DND-41 (cell line): ENCODE data around the gene SRSF3.
"Not testable (repeated sequence)": the region's sequence is repeated elsewhere in the genome, so short reads cannot be mapped to it uniquely, and the experiment has no call there.

Experiments
- ATAC-seq: fragments of 200-7000 bp; cut with Tn5 transposase; 3 replicates; pipeline ENCODE4 v1.9.1; 2021; ENCODE audit warnings: low read depth; ENCODE audit not compliant: insufficient read depth
- DNase-seq: peaks from one replicate; pipeline ENCODE4 v3.0.0-alpha.2; 2020
- H2AFZ ChIP-seq: 2 replicates; pipeline ENCODE4 v1.6.0; 2012; ENCODE audit warnings: low read depth, low read length
- H3K27ac ChIP-seq: 2 replicates; pipeline ENCODE4 v1.5.1; 2012; ENCODE audit warnings: low read length, inconsistent platforms
- H3K27me3 ChIP-seq: fragments of 200-600 bp; sonication (generic); 2 replicates; pipeline ENCODE4 v1.6.0; 2012; ENCODE audit warnings: low read length, mild to moderate bottlenecking, inconsistent platforms; ENCODE audit not compliant: insufficient read depth, poor library complexity
- H3K36me3 ChIP-seq: 2 replicates; pipeline ENCODE4 v1.5.1; 2012; ENCODE audit warnings: low read length, inconsistent platforms; ENCODE audit not compliant: insufficient read depth
- H3K4me1 ChIP-seq: 2 replicates; pipeline ENCODE4 v1.5.1; 2012; ENCODE audit warnings: mild to moderate bottlenecking, low read length; ENCODE audit not compliant: insufficient read depth
- H3K4me2 ChIP-seq: 2 replicates; pipeline ENCODE4 v1.6.0; 2012; ENCODE audit warnings: mild to moderate bottlenecking, moderate library complexity, low read length, inconsistent platforms; ENCODE audit not compliant: insufficient read depth
- H3K4me3 ChIP-seq, 2 experiments: fragments of 200-600 bp in 1 of 2; shearing (Covaris generic) in 1 of 2; 2 replicates each; pipeline ENCODE4 v1.5.1; 2012 to 2016; ENCODE audit warnings: inconsistent platforms in 2 of 2, low read length in 2 of 2, mild to moderate bottlenecking in 2 of 2, low read depth in 1 of 2, moderate library complexity in 1 of 2
- H3K79me2 ChIP-seq: 2 replicates; pipeline ENCODE4 v1.6.0; 2012; ENCODE audit warnings: low read length, inconsistent platforms; ENCODE audit not compliant: insufficient read depth
- H3K9ac ChIP-seq: 2 replicates; pipeline ENCODE4 v1.6.0; 2012; ENCODE audit warnings: low read depth, mild to moderate bottlenecking, inconsistent platforms, low read length, moderate library complexity
- H3K9me3 ChIP-seq: 2 replicates; pipeline ENCODE4 v1.5.1; 2012; ENCODE audit warnings: low read length, moderate library complexity, mild to moderate bottlenecking, inconsistent platforms; ENCODE audit not compliant: insufficient read depth, severe bottlenecking
- H4K20me1 ChIP-seq: 2 replicates; pipeline ENCODE4 v1.6.0; 2012; ENCODE audit warnings: low read length; ENCODE audit not compliant: insufficient read depth
- EZH2 ChIP-seq: IDR thresholded peaks from 3 replicates; pipeline ENCODE4 v1.6.1; 2012; ENCODE audit warnings: borderline replicate concordance, low read depth, mild to moderate bottlenecking, moderate library complexity, low read length, inconsistent platforms; ENCODE audit not compliant: severe bottlenecking
- TF ChIP-seq, protein P1 (sequence below): IDR thresholded peaks from 2 replicates; pipeline ENCODE4 v1.5.1; 2012; ENCODE audit warnings: borderline replicate concordance, low read length, moderate library complexity, mild to moderate bottlenecking; ENCODE audit not compliant: poor library complexity, severe bottlenecking; ENCODE audit errors: extremely low read depth

SRSF3 gene

DNA sequence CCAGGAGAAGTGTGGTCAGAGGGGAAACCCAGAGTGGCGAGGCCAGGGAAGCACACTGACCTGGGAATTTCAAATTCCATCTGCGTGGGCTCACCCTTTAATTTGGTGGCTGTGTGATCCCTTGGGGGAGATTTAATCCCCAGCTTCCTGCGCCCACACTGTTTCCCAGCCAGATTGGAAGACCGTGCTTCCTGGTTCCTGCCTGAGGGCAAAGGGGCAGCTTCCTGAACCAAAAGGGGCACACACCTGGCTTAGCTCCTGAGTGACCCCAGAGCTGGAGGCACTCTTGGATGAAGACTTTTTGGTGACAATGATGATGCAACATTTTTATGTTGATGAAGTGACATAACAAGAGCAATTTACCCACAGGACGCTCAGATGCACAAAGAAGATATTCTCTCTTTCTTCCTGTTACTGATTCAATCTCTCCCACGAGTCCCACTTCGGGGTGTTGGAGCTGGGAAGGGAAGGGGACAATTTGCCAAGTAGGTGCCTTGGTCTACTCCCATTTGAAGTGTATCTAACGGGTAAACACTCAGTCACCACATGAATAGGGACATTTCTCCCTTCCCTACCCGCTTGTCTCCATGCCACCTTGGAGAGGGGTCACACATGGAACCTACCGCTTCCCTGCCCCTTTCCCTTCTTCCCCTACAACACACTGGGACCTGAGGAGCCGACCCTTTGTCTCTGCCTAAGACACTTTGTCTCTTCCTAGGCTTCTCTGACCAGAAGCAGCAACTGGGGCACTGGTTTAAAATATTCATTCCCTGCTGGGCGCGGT is 55.7 kb downstream of the SRSF3 start:
- Histone ChIP-seq H3K4me3 (no peak overlapping the region), H3K27me3 (peaks cover 4% of the 10 kb centered on the region), H3K4me2 (no peak overlapping the region), H3K4me1 (no peaks in the 10 kb centered on the region), H2AFZ (no peak overlapping the region), H3K36me3 (no peaks in the 10 kb centered on the region), H3K27ac (no peak overlapping the region), H3K9ac (no peak overlapping the region), H3K9me3 (no peaks in the 10 kb centered on the region), H3K79me2 (no peaks in the 10 kb centered on the region), H4K20me1 (no peaks in the 10 kb centered on the region)
- TF ChIP-seq EZH2, result no peak
- TF ChIP-seq, protein P1, sequence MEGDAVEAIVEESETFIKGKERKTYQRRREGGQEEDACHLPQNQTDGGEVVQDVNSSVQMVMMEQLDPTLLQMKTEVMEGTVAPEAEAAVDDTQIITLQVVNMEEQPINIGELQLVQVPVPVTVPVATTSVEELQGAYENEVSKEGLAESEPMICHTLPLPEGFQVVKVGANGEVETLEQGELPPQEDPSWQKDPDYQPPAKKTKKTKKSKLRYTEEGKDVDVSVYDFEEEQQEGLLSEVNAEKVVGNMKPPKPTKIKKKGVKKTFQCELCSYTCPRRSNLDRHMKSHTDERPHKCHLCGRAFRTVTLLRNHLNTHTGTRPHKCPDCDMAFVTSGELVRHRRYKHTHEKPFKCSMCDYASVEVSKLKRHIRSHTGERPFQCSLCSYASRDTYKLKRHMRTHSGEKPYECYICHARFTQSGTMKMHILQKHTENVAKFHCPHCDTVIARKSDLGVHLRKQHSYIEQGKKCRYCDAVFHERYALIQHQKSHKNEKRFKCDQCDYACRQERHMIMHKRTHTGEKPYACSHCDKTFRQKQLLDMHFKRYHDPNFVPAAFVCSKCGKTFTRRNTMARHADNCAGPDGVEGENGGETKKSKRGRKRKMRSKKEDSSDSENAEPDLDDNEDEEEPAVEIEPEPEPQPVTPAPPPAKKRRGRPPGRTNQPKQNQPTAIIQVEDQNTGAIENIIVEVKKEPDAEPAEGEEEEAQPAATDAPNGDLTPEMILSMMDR, result no peak
- DNase-seq, result no peak
- no peak for ATAC-seq

DNA sequence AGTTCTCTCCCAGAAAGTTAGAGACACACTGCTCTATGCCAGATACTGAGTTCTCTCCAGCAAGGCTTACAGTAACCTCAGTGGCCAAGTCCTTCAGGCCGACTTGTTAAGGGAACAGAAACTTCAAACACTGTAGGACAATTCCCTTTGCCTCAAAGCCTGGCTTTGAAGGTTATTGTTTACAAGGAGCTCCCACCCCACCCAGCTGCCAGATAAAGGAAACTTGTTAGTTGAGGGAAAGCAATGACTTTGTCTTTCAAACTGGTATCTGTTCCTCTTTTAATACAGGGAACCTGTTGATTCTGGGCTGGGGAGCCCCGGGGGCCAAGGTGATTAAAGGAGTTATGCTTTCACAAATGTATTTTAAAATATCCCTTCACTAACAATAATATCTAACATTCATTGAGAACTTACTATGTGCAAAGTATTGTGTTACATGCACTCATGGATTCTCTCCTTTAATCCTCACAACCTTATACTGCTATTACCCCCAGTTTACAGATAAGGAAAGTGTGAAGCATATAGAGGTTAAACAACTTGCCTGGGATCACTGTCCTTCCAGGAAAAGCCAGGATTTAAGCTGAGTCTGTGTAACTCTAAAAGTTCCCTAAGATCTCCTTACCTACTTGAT is 56.8 kb downstream of the SRSF3 start:
- Histone ChIP-seq H3K4me1 (peaks cover 8% of the 10 kb centered on the region; the same call in 1 of the 2 replicates), H3K27me3 (peaks cover 4% of the 10 kb centered on the region), H4K20me1 (no peaks in the 10 kb centered on the region), H3K9ac (no peak overlapping the region), H3K27ac (no peak overlapping the region), H3K4me2 (no peak overlapping the region), H3K79me2 (no peaks in the 10 kb centered on the region), H3K9me3 (no peaks in the 10 kb centered on the region), H3K4me3 (no peak overlapping the region), H2AFZ (no peak overlapping the region), H3K36me3 (no peaks in the 10 kb centered on the region)
- no peak for TF ChIP-seq EZH2
- TF ChIP-seq, protein P1, result no peak
- ATAC-seq (no peak), DNase-seq (no peak)

DNA sequence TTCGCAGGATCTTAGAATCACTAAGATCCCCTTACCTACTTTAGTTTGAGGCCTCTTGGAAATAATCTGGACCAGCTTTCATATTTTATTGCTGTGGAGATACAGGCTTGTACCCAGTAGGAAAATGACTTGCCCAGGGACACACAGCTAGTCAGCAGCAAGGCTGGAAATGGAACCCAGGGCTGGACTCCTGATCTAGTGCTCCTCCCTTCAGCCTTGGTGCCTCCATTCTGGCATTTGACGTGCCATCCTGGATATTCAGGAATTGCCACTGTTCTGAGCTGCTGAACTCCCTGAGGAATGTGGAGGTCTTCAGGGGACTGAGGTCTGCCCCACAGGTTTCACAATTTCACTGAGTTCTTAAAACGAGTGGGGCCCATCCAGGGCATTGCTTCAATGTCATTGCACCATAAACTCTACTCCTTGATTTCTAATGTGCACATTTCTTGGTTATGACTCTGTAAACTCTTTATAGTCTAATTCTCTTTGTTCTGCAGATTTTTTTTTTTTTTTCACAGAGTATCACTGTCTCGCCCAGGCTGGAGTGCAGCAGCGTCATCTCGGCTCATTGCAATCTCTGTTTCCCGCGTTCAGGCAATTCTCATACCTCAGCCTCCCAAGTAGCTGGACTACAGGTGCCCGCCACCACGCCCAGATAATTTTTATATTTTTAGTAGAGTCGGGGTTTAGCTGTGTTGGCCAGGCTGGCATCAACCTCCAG is 57.7 kb downstream of the SRSF3 start:
- no peaks in the 10 kb centered on the region for H3K9me3 ChIP-seq
- H3K36me3 ChIP-seq, result no peaks in the 10 kb centered on the region
- DNase-seq (no peak), ATAC-seq (no peak)
- H3K4me1 ChIP-seq, result peaks cover 8% of the 10 kb centered on the region; the same call in 1 of the 2 replicates
- no peak overlapping the region for H3K27ac ChIP-seq
- no peak overlapping the region for H3K4me3 ChIP-seq
- peaks cover 4% of the 10 kb centered on the region for H3K27me3 ChIP-seq
- H3K4me2 ChIP-seq, result no peak overlapping the region
- H2AFZ ChIP-seq, result no peak overlapping the region
- TF ChIP-seq EZH2, result no peak
- TF ChIP-seq, protein P1, result no peak
- no peaks in the 10 kb centered on the region for H4K20me1 ChIP-seq
- no peaks in the 10 kb centered on the region for H3K79me2 ChIP-seq
- no peak overlapping the region for H3K9ac ChIP-seq

DNA sequence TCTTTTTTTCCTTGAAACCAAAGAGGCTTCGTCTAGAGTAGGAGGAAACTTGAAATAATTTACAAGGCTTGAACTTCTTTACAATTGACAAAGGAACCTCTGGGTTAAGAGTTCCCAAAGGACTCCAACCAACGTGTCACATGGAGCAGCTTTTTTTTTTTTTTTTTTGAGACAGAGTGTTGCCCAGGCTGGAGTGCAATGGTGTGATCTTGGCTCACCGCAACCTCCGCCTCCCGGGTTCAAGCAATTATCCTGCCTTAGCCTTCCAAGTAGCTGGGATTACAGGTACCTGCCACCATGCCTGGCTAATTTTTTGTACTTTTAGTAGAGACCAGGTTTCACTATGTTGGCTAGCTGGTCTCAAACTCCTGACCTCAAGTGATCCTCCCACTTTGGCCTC is 60.3 kb downstream of the SRSF3 start:
- H2AFZ ChIP-seq, H3K9ac ChIP-seq, H3K27me3 ChIP-seq, DNase-seq, H3K9me3 ChIP-seq, H3K36me3 ChIP-seq, H4K20me1 ChIP-seq, H3K4me1 ChIP-seq, H3K4me3 ChIP-seq, H3K27ac ChIP-seq, H3K79me2 ChIP-seq, ATAC-seq, H3K4me2 ChIP-seq: not testable (repeated sequence)
